Rectal smooth muscle tissue (tissue), 1 donor: ENCODE results near the gene PHYHIPL.

ENCODE experiments used
- H3K27ac ChIP-seq: one replicate; pipeline ENCODE4 v1.7.0; 2013; ENCODE audit warnings: low read depth, low read length, inconsistent platforms
- H3K27me3 ChIP-seq: one replicate; pipeline ENCODE4 v1.7.0; 2013; ENCODE audit warnings: low read length; ENCODE audit not compliant: control insufficient read depth, insufficient read depth
- H3K36me3 ChIP-seq: one replicate; pipeline ENCODE4 v1.7.0; 2013; ENCODE audit warnings: low read length; ENCODE audit not compliant: control insufficient read depth, insufficient read depth
- H3K4me1 ChIP-seq: one replicate; pipeline ENCODE4 v1.7.0; 2013; ENCODE audit warnings: low read length; ENCODE audit not compliant: control insufficient read depth, insufficient read depth
- H3K4me3 ChIP-seq: one replicate; pipeline ENCODE4 v1.7.0; 2013; ENCODE audit warnings: low read length
- H3K9ac ChIP-seq: one replicate; pipeline ENCODE4 v1.7.0; 2013; ENCODE audit warnings: low read length

PHYHIPL gene

DNA sequence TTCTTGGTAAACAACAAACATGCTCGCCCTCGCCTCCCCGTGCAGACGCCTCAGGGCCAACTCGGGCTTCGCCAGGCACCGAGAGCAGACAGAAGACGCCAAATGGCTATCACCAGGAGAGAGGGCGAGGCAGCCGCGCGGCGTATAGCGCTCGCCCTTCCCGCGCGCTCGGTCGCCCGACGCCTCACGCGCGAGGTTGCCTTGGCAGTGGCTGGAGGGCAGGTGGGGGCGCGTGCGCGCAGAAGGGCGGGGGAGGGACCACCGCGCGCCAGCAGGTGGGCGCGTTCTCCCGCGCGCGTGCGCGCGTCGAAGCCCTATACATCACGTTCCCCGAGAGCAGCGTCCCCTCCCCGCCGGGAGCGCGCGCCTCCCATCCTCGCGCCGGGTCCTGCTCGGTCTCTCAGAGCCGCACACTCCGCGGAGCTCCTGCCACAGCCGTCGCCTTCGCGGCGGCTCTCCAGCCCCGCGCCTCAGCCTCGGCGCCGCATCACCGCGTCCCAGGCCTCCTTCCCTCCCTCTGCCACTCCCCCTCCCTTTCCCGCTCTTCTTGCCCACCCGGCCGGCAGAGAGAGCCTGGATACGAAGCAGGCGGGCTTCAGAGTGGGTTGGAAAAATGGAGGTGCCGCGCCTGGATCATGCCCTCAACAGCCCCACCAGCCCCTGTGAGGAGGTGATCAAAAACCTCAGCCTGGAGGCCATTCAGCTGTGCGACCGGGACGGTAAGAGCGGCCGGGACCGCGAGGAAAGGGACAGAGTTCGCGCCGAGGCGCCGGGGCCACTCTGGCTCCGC is at the start of gene PHYHIPL:
TSS of gene PHYHIPL (plus strand) at position 403 of the 790 bp plus-strand sequence. CDS start at position 614, 211 bp downstream.
- Histone ChIP-seq H3K27me3 (peaks cover 5% of the 10 kb centered on the region), H3K27ac (no peak within 1 kb of the TSS)

DNA sequence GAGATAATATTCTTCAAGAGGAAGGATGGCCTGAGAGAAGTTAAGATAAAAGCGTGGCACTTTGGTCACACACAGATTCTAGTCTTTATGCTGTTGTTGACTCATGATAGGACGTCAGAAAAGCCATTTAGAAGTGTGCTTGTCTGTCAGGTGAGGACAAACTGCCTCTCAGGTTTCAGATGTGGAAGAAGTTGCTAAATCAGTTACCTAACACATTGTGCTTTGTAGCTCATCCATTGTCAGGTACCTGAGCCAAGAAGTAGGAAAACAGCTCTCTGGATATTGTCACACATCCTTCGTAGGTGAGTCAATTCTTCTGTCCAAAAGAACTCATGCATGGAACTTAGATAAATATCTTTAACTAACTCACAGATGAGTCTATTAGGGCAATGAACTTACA is 49.5 kb upstream of the PHYHIPL start:
- Histone ChIP-seq H3K36me3 (no peaks in the 10 kb centered on the region), H3K4me3 (no peak overlapping the region), H3K4me1 (no peaks in the 10 kb centered on the region), H3K27ac (no peak overlapping the region), H3K27me3 (no peaks in the 10 kb centered on the region), H3K9ac (no peak overlapping the region)

More for the DNA sequence above, at the start of gene PHYHIPL:
- H3K4me1 ChIP-seq = peaks cover 2% of the 10 kb centered on the region
- H3K36me3 ChIP-seq = no peaks in the 10 kb centered on the region
- peak within 1 kb of the TSS; percentile 54 for H3K4me3 ChIP-seq
- H3K9ac ChIP-seq = no peak within 1 kb of the TSS

DNA sequence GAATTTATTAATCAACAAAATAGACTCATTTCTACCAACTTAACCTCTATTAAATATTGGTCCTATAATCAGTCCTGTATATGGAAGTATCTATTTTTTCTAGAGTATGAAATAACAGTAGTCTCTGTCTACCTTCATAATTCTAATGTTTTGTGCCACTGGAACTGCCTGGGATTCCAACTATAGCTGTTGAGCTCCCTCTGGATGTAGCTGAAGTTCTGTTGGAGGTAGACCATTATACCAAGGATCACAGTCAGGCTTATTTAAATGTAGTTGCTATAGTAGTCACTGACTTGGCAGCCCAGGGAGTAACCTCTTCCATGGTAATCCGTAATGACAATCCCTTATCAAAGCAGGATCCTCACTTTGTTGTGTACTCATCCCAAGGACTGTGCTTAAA is 48.5 kb upstream of the PHYHIPL start:
- H3K4me3 ChIP-seq = no peak overlapping the region
- H3K9ac ChIP-seq = no peak overlapping the region
- H3K36me3 ChIP-seq = no peaks in the 10 kb centered on the region
- no peak overlapping the region for H3K27ac ChIP-seq
- H3K27me3 ChIP-seq = no peaks in the 10 kb centered on the region
- H3K4me1 ChIP-seq = no peaks in the 10 kb centered on the region

DNA sequence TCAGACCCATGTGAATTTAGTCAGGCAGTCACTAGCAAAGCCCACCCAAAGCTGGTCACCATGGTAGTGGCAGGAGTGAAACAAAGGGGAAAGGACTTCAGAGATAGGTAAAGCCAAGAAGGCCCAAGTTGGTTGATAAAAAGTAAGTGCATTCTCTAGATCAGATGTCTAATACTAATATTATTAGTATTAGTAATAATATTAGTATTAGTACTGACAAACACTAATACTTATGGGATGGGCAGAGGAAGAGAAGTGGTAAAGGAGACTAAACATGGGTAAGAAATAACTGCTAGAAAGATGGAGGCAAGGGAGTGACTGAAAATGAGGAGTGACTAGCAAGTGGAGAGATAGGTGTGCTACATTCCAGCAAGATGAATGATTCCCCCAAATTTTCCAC is 46.6 kb upstream of the PHYHIPL start:
- H3K4me1 ChIP-seq = no peaks in the 10 kb centered on the region
- H3K36me3 ChIP-seq = no peaks in the 10 kb centered on the region
- no peaks in the 10 kb centered on the region for H3K27me3 ChIP-seq
- no peak overlapping the region for H3K9ac ChIP-seq
- no peak overlapping the region for H3K4me3 ChIP-seq
- H3K27ac ChIP-seq = no peak overlapping the region

DNA sequence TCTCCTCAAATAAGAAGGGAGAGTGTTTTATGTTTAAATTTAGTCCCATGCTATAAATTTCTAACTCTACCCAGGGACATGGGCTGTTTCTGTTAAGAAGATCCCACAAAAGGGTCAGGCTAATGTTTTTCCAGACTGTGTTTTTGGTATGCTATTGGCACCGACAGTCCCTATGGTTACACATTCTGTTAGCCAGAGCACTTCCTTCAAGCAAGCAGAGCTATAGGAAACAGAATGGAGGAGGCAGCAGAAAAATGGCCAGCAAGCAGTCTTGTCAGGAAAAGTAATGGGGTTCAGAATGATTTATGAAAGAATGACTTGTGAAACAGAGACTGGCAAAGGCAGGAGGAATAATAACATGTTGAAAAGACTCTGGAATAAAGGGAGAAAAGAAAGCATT is 44.8 kb upstream of the PHYHIPL start:
- no peaks in the 10 kb centered on the region for H3K36me3 ChIP-seq
- no peak overlapping the region for H3K4me3 ChIP-seq
- no peak overlapping the region for H3K27ac ChIP-seq
- no peaks in the 10 kb centered on the region for H3K4me1 ChIP-seq
- no peaks in the 10 kb centered on the region for H3K27me3 ChIP-seq
- H3K9ac ChIP-seq = no peak overlapping the region

DNA sequence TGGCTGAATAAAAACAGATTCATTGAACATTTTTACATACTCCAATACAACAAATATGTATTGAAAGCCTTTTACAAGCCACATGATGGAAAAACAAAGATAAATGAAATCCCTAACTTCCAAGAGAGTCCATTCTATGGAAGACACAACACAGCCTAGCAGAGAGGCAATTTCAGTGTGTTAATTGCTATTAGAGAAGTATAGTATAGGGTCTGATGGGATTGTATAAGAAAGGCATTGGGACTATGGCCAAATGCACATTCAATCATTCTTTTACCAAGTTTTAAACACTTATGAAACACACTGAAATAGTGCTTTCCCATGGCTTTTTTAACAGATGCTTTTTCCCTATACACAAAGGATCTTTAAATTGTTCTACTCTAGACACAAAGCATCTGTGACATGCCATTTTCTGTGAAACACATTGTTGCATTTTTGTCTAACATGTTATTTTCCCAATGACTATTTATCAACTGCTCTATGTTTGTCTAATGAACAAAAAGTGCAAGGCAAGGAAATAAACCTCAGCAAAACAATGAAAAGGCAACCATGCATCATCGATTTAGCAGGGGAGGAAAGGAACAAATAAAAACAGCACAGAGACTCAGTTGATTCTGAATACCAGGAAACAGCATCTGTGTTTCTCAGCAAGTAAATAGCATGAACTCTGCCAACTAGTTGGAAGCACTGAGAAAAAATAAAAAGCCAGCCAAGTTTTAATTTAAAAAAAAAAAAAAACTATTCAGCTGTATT is 42.4 kb upstream of the PHYHIPL start:
- Histone ChIP-seq H3K4me3 (no peak overlapping the region), H3K27ac (no peak overlapping the region)

DNA sequence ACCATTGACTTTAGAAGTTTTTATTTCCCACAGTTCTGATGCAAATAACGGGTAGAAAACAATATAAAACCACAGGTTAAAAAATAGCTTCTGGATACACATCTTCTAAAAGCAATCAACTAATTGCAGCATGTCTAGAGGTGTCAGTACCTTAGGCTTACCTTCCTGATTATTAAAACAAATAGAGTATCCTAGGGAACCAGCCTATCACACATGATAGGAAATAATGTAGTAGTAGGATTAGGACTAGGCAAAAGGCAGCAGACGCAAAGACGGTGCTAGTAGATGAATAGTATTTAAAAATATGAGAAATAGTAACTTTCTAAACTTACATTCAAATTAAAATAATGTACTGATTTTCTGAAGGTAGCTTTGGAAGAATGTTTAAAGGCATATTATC is 41.7 kb upstream of the PHYHIPL start:
- no peaks in the 10 kb centered on the region for H3K4me1 ChIP-seq
- no peaks in the 10 kb centered on the region for H3K36me3 ChIP-seq
- H3K27me3 ChIP-seq = no peaks in the 10 kb centered on the region

More for the DNA sequence above, 42.4 kb upstream of the PHYHIPL start:
- H3K27me3 ChIP-seq = no peaks in the 10 kb centered on the region
- no peak overlapping the region for H3K9ac ChIP-seq
- no peaks in the 10 kb centered on the region for H3K36me3 ChIP-seq
- no peaks in the 10 kb centered on the region for H3K4me1 ChIP-seq

DNA sequence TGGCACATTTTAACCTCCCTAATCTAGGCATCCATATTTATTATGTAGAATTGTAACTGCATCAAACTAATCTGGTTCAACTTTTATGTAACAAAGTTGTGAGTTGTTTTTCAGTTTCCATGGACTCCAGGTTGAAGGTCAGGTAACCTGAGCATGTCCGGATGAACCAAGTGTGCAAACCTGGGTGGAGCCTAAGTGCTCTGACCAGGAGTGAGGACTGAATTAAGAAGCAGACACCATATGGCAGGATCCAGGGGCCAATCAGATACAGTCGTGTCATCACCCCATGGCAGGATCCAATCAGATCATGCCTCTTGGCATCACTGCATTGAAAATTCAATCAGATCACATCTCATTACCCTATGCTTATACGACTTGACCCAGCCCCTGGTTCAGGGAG is 41.2 kb upstream of the PHYHIPL start:
- Histone ChIP-seq H3K4me1 (no peaks in the 10 kb centered on the region), H3K9ac (no peak overlapping the region), H3K27me3 (no peaks in the 10 kb centered on the region), H3K4me3 (no peak overlapping the region), H3K27ac (no peak overlapping the region), H3K36me3 (no peaks in the 10 kb centered on the region)

More for the DNA sequence above, 41.7 kb upstream of the PHYHIPL start:
- no peak overlapping the region for H3K9ac ChIP-seq
- no peak overlapping the region for H3K27ac ChIP-seq
- no peak overlapping the region for H3K4me3 ChIP-seq

DNA sequence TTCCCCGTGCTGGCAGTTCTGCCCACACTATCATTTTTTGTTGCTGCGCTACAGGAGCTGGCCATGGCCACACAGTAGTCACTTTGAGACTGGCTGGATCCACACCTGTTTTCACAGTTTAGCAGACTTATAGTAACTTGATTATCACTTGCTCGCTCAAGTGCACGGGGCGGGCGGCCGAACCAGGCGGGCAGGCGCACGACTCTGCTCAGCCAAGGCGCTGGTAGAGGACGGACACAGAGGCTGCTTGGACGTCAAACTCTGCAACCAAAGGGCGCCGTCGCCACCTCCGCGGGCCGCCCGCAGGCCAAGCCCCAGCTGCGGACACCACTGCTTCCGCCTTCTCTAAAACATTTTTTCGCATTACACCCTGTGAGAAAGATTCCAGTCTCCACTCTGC is 38.4 kb upstream of the PHYHIPL start:
- H3K36me3 ChIP-seq = no peaks in the 10 kb centered on the region
- no peak overlapping the region for H3K27ac ChIP-seq
- no peaks in the 10 kb centered on the region for H3K4me1 ChIP-seq
- no peak overlapping the region for H3K4me3 ChIP-seq
- H3K9ac ChIP-seq = no peak overlapping the region
- H3K27me3 ChIP-seq = no peaks in the 10 kb centered on the region

DNA sequence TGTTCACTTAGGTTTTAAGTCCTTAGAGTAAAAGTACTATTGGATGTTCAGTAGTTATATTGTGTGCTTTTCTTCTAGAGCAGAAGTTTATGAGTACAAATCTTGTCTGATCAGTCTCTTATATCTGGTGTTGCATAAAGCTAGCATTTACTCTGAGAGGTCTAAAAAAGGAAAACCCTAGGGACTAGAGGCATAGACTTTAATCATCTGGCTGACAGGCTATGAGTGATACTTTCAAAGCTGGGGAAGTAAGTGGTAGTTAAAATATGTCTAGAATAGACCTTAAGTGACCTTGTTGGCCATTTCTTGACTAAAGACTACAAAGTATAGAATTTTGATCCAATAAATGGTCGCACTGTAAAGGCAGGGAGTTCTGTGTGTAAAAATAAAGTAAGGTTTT is 32.9 kb upstream of the PHYHIPL start:
- Histone ChIP-seq H3K9ac (no peak overlapping the region), H3K4me1 (no peaks in the 10 kb centered on the region), H3K4me3 (no peak overlapping the region), H3K36me3 (no peaks in the 10 kb centered on the region), H3K27ac (no peak overlapping the region), H3K27me3 (no peaks in the 10 kb centered on the region)

DNA sequence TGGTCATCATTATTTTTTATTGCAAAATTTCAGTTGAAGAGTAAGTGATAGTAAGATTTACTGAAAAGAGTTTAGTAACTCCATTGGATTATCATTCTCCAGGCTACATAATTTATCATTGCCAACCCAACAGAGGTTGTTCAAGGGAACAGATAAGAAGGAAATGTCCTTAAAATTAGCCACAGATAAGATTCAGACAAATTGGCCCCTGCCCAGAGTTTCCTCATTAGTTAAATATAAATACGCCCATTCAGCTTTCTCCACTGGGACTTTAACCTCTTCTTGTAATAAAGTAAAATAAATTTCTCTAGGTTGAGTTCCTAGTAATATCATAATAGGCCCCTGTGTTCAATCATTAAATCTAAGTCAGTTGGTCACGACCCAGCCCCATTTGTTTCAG is 27.7 kb upstream of the PHYHIPL start:
- H3K9ac ChIP-seq = no peak overlapping the region
- no peaks in the 10 kb centered on the region for H3K4me1 ChIP-seq
- no peak overlapping the region for H3K4me3 ChIP-seq
- no peaks in the 10 kb centered on the region for H3K27me3 ChIP-seq
- no peak overlapping the region for H3K27ac ChIP-seq
- H3K36me3 ChIP-seq = no peaks in the 10 kb centered on the region

DNA sequence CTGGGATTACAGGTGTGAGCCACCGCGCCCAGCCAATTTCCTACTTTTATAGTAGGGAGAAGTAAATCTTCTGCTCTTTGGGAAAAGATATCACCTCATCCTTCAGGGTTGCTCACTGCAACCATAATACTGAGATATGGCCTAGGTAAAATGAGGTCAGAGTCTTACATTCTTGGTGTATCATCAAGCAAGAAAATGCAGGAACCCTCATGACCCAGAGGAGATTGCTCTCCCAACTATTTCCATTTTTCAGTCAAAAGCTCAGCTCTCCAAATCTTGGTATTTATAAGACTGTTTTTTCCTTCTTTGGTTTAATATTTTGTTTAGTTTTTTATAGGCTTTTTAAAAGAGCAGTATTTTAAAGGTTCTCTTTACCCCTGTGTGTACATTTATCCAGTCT is 20.9 kb upstream of the PHYHIPL start:
- Histone ChIP-seq H3K36me3 (no peaks in the 10 kb centered on the region), H3K27ac (no peak overlapping the region), H3K9ac (no peak overlapping the region), H3K27me3 (no peaks in the 10 kb centered on the region), H3K4me3 (no peak overlapping the region), H3K4me1 (no peaks in the 10 kb centered on the region)

DNA sequence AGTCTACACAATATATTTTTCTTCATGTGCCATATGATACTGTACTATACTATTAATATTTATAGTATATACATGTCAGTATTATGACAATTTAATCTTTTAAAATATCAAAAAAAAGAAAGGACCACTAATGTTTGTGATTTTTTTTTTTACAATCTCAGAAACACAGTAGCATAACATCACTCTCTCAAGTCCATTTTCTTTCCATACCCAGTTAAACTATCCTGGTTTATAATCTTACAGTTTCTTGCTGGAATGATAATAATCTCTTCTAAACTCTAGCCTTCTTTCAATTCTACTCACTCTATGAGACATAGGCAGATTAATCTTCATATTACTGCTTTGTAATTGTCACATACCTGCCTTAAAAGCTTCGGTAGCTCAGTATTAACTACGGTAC is 8.9 kb upstream of the PHYHIPL start:
- Histone ChIP-seq H3K4me1 (no peaks in the 10 kb centered on the region), H3K27ac (no peak overlapping the region), H3K36me3 (no peaks in the 10 kb centered on the region), H3K4me3 (no peak overlapping the region), H3K9ac (no peak overlapping the region), H3K27me3 (no peaks in the 10 kb centered on the region)
